Upper lobe of right lung (tissue), 1 donor: ENCODE measurements around the gene WDR7. TPM values are rescaled to one million over a fixed set of nuclear protein-coding genes. Genes with fewer than 3 reads are reported as not detected.
A peak's percentile ranks its signal among the peaks of the same experiment; 100 is the strongest.

Source experiments
- ATAC-seq: fragments of 200-7000 bp; cut with Tn5 transposase; one replicate; pipeline ENCODE4 v1.9.1; 2020; ENCODE audit warnings: mild to moderate bottlenecking, moderate library complexity
- DNase-seq: peaks from one replicate; pipeline ENCODE4 v3.0.0-alpha.2; 2020
- H3K27ac ChIP-seq: fragments of 200-600 bp; one replicate; pipeline ENCODE4 v1.8.0; 2022
- H3K27me3 ChIP-seq: fragments of 200-600 bp; one replicate; pipeline ENCODE4 v1.8.0; 2022; ENCODE audit warnings: mild to moderate bottlenecking
- H3K36me3 ChIP-seq: fragments of 200-600 bp; one replicate; pipeline ENCODE4 v1.8.0; 2022
- H3K4me1 ChIP-seq: fragments of 200-600 bp; one replicate; pipeline ENCODE4 v1.8.0; 2022
- H3K4me3 ChIP-seq: fragments of 200-600 bp; one replicate; pipeline ENCODE4 v1.8.0; 2022; ENCODE audit warnings: mild to moderate bottlenecking
- H3K9me3 ChIP-seq: fragments of 200-600 bp; one replicate; pipeline ENCODE4 v1.8.0; 2022
- CTCF ChIP-seq: fragments of 200-600 bp; IDR thresholded peaks from one replicate; pipeline ENCODE4 v1.8.0; 2022; ENCODE audit warnings: antibody characterized with exemption
- intact Hi-C: fragments of 100-400 bp; cut with DNase I; formaldehyde crosslinking; loops from one replicate; pipeline ENCODE4 v1.11.0; 2022
- total RNA-seq: library from RNA; stranded (reverse); fragmentation: NEBNext Ultra II Directional; extraction: Animal tissue kit (Norgen Biotek cat#: 25700); gene quantifications from one replicate; pipeline ENCODE4 v1.2.1, GENCODE V29; 2021
- donor health status: DM: no; HTN: yes; CAD: no; lungs with severe emphysema.

Gene WDR7
- total RNA-seq, 1 donor from 2014 or later = 30.7 TPM

GRCh38 chr18:57003342-57003741 lies 352.2 kb downstream of the WDR7 start:
- ATAC-seq (no peak), DNase-seq (no peak)
- intact Hi-C loops = no loop called here
- H3K27me3 ChIP-seq = no peaks in the 10 kb centered on the region
- no peak overlapping the region for H3K27ac ChIP-seq
- no peak overlapping the region for H3K4me3 ChIP-seq
- TF ChIP-seq CTCF = no peak
- no peaks in the 10 kb centered on the region for H3K9me3 ChIP-seq
- H3K36me3 ChIP-seq = no peaks in the 10 kb centered on the region
- H3K4me1 ChIP-seq = peaks cover 4% of the 10 kb centered on the region

DNA sequence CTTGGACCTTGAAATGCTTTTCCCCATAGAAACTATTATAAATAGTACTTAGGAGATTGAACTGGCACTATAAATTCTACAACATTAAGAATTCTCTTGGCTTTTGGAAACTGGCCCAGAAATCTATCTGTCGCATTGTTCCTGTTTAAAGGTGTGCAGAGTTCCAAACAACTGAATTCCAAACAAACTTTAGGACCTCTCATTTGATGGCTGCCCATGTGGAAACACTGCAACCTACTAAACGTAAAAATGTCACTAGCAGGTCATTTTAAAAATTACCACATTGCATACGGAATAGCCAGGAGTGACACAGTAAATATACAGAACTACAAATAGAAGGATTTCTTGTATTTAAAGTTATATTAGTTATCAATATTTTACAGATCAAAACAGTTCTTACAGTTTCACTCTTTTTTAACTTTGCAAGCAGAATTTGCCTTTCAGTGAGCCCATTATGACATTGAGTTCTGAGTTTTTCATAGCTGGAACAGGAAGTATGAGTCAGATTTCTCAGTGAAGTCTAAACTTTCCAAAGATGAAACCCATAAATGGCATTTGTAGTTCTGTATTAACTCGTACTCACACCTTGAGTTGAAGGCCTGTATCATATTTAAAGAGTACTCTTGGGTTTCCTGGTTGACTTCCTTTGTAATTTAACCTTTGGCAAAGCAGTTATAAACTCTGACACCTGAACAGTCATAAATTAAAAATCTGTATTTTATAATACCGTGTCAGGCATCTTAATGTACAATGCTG lies 353.4 kb downstream of the WDR7 start:
- no peak overlapping the region for H3K27ac ChIP-seq
- TF ChIP-seq CTCF = no peak
- no peaks in the 10 kb centered on the region for H3K36me3 ChIP-seq
- DNase-seq (no peak), ATAC-seq (peak; percentile 39)
- H3K4me1 ChIP-seq = peaks cover 4% of the 10 kb centered on the region
- H3K9me3 ChIP-seq = no peaks in the 10 kb centered on the region
- H3K4me3 ChIP-seq = no peak overlapping the region
- no peaks in the 10 kb centered on the region for H3K27me3 ChIP-seq
- intact Hi-C loops = no loop called here

DNA sequence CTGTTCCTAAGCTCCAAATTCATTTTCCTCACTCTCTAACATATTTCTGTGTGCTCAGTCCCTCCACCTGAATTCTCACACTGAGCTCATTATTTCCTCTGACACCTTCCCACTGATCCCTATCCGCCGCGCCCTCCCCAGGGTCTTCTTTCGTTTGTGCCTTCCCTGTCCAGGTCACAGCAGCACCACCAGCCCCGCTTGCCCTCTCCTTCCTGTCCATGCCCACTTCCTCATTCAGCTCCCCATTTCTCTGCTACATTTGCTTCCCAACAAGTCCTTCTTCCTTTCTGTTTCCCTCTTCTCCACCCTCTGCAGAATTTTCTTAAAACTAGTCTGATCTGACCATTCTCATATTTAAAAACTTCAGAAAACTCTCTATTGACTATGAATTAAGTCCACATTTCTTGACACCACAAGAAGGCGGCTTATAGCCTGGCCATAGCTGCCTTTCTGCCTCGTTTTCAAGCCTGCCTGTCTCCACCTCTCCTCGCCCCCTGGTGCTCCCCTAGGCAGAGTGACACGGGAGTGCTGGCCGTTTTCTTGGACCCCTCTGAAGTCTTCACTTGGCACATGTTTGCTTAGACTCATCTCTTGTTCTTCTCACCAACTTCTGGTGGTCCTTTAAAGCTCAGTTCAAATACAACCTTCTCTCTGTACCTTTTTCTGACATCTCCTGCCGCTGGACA lies 357.0 kb downstream of the WDR7 start:
- intact Hi-C loops = no loop called here
- no peaks in the 10 kb centered on the region for H3K36me3 ChIP-seq
- no peaks in the 10 kb centered on the region for H3K9me3 ChIP-seq
- H3K4me3 ChIP-seq = no peak overlapping the region
- ATAC-seq = peak; percentile 13
- no peak for DNase-seq
- no peaks in the 10 kb centered on the region for H3K27me3 ChIP-seq
- no peak for TF ChIP-seq CTCF
- peaks cover 4% of the 10 kb centered on the region for H3K4me1 ChIP-seq
- H3K27ac ChIP-seq = no peak overlapping the region

DNA sequence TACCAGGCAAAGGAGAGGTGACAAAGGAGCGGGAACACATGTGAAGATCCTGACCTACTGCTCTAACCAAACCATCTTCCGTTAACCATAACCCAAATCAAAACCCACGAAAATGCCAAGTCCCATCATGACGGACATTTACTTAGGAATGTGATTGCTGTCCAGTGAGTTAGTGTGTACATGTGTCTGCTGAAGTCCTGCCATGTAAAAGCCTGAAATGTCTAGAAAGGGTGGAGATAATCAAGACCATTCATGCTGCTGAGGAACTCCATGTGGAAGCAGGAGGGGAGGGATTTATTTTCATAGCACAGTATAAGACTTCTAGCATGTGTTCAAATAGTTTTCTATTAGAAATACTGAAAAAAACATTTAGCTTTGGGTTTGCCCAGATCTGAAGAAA lies 358.7 kb downstream of the WDR7 start:
- Histone ChIP-seq H3K27ac (no peak overlapping the region), H3K4me3 (no peak overlapping the region), H3K36me3 (no peaks in the 10 kb centered on the region), H3K4me1 (no peaks in the 10 kb centered on the region), H3K27me3 (no peaks in the 10 kb centered on the region), H3K9me3 (no peaks in the 10 kb centered on the region)
- no peak for DNase-seq
- ATAC-seq = no peak
- TF ChIP-seq CTCF = no peak
- intact Hi-C loops = no loop called here

GRCh38 chr18:57014772-57015413 lies 363.7 kb downstream of the WDR7 start:
- Histone ChIP-seq H3K27ac (no peak overlapping the region), H3K9me3 (no peaks in the 10 kb centered on the region), H3K36me3 (no peaks in the 10 kb centered on the region), H3K4me1 (no peaks in the 10 kb centered on the region), H3K4me3 (no peak overlapping the region), H3K27me3 (no peaks in the 10 kb centered on the region)
- ATAC-seq (no peak), DNase-seq (no peak)
- intact Hi-C loops = no loop called here
- TF ChIP-seq CTCF = no peak
